ENCODE data around the gene C12orf43. TPM values are rescaled to one million over a fixed set of nuclear protein-coding genes. Genes with fewer than 3 reads are reported as not detected.

C12orf43 gene
- total RNA-seq, 2 experiments from 2014 or later, result 34.9 to 35.2 TPM

DNA sequence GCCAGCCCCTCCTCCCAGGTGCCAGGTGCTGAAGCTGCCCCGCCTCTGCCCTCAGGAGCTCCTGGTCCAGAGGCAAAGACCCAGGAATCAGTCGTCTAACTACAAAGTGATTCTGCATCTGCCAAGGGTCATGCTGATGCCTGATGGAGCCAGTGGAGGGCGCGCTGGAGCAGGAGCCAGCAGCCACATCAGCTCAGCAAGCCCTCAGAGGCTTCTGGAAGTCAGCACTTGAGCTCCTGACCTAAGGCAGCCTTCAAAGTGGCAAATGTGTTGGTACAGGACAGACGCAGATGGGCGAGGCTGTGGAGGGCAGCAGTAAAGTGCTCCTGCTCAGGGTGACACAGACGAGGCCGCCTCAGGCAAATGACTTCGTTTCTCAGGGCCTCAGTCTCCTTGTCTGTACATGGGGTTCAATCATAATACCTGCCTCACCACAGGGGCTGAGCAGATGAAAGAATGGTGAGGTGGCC is 10.9 kb downstream of the C12orf43 start:
- POLR2A ChIA-PET, result interaction anchor here (1.0 kb wide), 1 partner anchor 54 kb away, joined by 3 read pairs; no protein-coding TSS in a partner anchor
- CTCF ChIA-PET, result interaction anchor here (0.6 to 2.6 kb wide), 15 partner anchors 9 to 603 kb away, joined by 3 to 17 read pairs (median 3); partner anchors contain the start of gene OASL

DNA sequence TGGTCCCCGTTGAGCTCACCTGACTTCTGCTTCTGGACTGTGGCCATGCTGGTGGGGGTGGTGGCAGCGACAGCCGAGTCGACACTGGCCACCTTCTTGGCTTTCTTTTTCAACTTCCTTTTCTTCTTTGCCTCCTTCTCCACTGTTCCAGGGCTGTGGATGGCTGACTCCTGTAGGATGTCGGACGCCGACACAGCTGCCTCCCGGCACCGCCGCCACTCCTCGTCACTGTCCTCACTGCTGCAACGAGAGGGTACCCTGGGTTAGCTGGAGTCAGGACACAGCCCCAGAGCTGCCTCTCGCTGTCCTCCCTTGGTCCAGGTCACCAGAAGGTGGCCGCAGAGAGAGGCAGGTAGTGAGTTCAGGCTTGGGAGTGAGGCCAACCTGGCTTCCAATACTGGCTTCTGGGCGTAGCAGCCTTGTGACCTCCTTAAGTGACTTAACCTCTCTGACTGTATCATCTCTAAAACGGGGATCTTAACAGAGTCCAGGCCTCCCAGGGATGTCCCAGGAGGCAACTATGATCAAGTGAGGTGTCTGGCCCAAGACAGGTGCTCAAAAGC is 12.0 kb downstream of the C12orf43 start:
- ChIA-PET POLR2A (no interaction called here), CTCF (interaction anchor here (1.1 to 2.6 kb wide), 3 partner anchors 8 to 365 kb away, joined by 3 to 17 read pairs (median 5); no protein-coding TSS in a partner anchor)

DNA sequence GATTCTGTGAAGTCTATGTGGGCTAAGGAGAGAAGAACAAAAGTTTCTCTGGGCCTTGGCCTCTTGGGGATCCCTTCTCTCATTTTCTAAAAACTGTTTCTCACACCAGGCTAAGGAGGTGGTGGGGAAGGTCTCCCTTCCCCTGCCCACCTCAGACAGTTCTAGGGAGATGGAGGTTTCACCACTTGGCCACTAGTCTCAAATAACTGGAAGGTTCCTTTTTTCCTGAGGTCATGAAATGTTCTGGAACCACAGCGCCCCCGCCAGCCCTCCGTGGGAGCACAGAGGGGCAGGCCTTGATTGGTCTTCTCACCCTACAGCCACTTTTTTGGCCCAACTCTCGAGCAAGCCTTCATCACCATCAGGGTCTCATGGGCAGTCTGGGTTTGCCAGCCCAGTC is 12.6 kb downstream of the C12orf43 start:
- CTCF ChIA-PET, result interaction anchor here (2.6 kb wide), 1 partner anchor 55 kb away, joined by 17 read pairs; no protein-coding TSS in a partner anchor
- POLR2A ChIA-PET, result no interaction called here

DNA sequence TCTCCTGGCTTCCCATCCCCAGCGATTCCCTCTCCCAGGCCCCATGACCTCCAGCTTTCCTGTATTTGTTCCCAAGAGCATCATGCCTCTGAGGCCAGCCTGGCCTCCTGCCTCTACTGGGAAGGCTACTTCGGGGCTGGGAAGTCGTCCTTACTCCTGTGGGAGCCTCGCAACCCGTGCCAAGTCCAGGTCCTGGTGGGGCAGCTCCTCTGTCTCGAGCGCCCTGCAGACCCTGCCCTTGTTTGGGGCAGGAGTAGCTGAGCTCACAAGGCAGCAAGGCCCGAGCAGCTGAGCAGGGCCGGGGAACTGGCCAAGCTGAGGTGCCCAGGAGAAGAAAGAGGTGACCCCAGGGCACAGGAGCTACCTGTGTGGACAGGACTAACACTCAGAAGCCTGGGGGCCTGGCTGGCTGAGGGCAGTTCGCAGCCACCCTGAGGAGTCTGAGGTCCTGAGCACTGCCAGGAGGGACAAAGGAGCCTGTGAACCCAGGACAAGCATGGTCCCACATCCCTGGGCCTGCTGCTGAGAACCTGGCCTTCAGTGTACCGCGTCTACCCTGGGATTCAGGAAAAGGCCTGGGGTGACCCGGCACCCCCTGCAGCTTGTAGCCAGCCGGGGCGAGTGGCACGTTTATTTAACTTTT is 14.3 kb downstream of the C12orf43 start:
- ChIA-PET POLR2A (interaction anchor here (0.5 kb wide), 1 partner anchor 1319 kb away, joined by 3 read pairs; no protein-coding TSS in a partner anchor), CTCF (interaction anchor here (0.7 to 0.9 kb wide), 2 partner anchors 11 to 449 kb away, joined by 3 read pairs; no protein-coding TSS in a partner anchor)

DNA sequence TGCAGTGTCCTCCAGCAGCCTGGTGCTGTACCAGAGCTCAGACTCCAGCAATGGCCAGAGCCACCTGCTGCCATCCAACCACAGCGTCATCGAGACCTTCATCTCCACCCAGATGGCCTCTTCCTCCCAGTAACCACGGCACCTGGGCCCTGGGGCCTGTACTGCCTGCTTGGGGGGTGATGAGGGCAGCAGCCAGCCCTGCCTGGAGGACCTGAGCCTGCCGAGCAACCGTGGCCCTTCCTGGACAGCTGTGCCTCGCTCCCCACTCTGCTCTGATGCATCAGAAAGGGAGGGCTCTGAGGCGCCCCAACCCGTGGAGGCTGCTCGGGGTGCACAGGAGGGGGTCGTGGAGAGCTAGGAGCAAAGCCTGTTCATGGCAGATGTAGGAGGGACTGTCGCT is 15.2 kb downstream of the C12orf43 start:
- POLR2A ChIA-PET, result interaction anchor here (0.5 kb wide), 1 partner anchor 1320 kb away, joined by 3 read pairs; no protein-coding TSS in a partner anchor

DNA sequence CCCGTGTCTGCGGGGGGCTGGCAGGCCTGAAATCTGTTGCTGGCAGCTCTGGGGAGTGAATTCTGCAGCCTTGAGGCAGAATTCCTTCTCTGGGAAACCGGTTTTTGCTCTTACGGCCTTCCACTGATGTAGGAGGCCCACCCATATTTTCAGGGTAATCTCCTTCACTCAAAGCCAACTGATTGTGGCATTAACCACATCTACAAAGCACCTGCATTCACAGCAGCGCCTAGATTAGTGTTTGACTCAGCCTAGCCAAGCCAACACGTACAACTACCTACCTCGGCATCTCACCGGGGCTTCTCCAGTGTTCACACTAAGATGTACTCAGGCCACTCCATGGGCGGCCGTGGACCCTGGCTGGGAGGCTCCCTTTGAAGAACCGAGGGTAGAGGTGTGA is 15.8 kb downstream of the C12orf43 start:
- CTCF ChIA-PET, result no interaction called here
- POLR2A ChIA-PET, result no interaction called here

More for the DNA sequence above, 15.2 kb downstream of the C12orf43 start:
- CTCF ChIA-PET, result interaction anchor here (0.6 to 0.9 kb wide), 3 partner anchors 12 to 448 kb away, joined by 3 to 4 read pairs (median 3); no protein-coding TSS in a partner anchor

DNA sequence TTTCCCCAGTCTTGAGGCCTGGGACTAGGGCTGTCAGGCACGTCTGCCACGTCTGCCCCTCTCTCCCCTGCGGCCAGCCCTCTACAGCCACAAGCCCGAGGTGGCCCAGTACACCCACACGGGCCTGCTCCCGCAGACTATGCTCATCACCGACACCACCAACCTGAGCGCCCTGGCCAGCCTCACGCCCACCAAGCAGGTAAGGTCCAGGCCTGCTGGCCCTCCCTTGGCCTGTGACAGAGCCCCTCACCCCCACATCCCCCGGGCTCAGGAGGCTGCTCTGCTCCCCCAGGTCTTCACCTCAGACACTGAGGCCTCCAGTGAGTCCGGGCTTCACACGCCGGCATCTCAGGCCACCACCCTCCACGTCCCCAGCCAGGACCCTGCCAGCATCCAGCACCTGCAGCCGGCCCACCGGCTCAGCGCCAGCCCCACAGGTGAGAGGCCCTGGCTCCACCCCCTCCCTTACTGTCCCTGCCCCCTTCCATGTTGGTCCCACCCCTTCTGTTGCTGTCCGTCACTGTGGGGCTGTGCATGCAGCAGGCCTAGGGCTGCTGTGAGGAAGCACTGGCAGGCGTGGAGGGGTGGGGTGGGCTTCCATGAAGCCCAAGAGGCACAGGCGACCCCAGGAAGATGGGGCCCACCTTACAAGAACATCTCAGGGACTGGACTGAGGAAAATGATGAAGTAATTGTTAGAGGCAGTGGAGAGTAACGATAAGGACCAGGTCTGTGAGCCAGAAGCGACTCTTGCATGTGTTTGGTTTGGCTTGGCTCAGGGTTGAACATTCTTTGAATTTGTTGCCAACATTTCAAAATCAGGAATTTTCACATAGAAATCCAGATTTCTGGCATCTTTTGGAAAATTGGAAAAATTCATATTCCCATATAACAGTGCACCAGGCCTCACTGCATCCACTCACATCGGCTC is 16.8 kb downstream of the C12orf43 start:
- CTCF ChIA-PET, result no interaction called here
- POLR2A ChIA-PET, result no interaction called here

DNA sequence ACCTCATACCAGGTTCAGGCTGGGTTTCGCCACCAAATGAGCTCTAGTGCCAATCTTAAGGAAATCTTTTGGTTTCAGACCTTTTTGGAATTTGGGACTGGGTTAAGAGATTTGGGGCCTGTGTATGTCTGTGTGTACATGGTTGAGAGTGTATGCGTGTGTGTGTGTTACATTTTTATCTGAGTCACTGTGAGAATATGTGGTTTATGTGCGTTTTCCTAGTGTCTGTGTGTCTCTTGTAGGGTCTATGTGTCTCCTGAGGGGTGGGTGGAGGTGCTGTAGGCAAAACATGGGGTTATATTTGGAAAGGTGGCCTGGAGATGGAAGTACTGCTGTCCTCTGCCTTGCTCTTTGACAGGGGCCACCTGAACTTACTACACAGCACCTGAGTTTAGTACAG is 17.9 kb downstream of the C12orf43 start:
- ChIA-PET CTCF (no interaction called here), POLR2A (no interaction called here)

DNA sequence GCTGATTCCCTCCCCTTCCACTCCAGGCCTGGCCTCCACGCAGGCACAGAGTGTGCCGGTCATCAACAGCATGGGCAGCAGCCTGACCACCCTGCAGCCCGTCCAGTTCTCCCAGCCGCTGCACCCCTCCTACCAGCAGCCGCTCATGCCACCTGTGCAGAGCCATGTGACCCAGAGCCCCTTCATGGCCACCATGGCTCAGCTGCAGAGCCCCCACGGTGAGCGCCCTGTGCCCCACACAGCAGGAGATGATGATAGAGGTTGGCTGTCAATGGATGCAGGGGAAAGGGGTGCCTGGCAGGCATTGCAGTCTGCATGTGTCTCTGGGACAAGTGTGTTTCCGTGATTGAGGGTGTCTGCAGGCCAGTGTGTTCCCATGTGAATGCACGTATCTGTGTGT is 18.8 kb downstream of the C12orf43 start:
- ChIA-PET CTCF (no interaction called here), POLR2A (no interaction called here)

DNA sequence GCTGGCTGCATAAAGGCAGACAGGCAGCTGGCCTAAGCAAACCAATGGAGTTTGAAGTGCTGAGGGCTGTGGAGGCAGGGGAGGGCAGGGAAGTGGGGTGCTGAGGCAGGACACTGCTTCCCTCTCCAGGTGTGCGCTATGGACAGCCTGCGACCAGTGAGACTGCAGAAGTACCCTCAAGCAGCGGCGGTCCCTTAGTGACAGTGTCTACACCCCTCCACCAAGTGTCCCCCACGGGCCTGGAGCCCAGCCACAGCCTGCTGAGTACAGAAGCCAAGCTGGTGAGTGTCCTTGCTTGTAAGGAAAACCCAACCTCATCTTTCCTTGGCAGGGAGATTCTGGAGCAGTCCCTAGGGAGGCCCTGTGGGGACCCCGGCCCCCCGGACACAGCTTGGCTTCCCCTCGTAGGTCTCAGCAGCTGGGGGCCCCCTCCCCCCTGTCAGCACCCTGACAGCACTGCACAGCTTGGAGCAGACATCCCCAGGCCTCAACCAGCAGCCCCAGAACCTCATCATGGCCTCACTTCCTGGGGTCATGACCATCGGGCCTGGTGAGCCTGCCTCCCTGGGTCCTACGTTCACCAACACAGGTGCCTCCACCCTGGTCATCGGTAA is 20.0 kb downstream of the C12orf43 start:
- POLR2A ChIA-PET, result no interaction called here
- CTCF ChIA-PET, result interaction anchor here (0.6 to 1.4 kb wide), 2 partner anchors 9 to 38 kb away, joined by 3 to 5 read pairs; no protein-coding TSS in a partner anchor

DNA sequence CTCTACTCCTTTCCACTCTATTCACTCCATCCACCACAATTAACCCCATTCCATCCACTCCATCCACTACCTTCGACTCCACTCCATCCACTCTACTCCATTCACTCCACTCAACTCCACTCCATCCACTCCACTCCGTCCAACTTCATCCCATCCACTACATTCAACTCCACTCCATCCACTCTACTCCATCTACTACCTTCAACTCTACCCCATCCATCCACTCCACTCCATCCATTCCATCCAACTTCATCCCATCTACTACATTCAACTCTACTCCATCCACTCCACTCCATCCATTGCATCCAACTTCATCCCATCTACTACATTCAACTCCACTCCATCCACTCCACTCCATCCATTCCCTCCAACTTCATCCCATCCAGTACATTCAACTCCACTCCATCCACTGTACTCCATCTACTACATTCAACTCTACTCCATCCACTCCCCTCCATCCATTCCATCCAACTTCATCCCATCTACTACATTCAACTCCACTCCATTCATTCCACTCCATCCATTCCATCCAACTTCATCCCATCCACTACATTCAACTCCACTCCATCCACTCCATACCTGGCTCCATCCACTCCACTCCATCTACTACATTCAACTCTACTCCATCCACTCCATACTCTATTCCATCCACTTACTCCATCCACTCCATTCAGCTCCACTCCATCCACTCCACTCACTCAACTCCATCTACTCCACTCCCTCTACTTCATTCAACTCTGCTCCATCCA is 21.5 kb downstream of the C12orf43 start:
- CTCF ChIA-PET, result no interaction called here
- POLR2A ChIA-PET, result no interaction called here

DNA sequence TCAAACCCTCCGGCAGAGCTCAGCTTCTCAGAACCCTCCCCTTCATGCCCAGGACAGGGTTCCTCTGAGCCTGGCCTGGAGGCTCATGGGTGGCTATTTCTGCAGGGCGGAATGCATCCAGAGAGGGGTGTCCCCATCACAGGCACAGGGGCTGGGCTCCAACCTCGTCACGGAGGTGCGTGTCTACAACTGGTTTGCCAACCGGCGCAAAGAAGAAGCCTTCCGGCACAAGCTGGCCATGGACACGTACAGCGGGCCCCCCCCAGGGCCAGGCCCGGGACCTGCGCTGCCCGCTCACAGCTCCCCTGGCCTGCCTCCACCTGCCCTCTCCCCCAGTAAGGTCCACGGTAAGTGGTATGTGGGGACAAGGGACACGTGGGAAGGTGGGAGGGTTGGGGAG is 22.2 kb downstream of the C12orf43 start:
- POLR2A ChIA-PET, result no interaction called here
- CTCF ChIA-PET, result no interaction called here

DNA sequence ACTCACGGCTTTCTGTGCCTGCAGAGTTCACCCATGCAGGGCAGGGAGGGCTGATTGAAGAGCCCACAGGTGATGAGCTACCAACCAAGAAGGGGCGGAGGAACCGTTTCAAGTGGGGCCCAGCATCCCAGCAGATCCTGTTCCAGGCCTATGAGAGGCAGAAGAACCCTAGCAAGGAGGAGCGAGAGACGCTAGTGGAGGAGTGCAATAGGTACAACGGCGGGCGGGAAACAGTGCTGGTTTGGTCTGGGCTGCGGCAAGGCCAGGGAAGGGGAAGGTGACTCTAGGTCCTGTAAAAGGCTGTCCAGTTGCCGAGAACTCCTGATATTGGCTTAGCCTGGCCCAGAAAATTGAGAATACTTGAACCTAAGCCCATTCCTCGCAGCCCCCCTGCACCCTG is 22.8 kb downstream of the C12orf43 start:
- CTCF ChIA-PET, result interaction anchor here (1.2 to 1.7 kb wide), 2 partner anchors 12 to 346 kb away, joined by 3 to 4 read pairs; no protein-coding TSS in a partner anchor

DNA sequence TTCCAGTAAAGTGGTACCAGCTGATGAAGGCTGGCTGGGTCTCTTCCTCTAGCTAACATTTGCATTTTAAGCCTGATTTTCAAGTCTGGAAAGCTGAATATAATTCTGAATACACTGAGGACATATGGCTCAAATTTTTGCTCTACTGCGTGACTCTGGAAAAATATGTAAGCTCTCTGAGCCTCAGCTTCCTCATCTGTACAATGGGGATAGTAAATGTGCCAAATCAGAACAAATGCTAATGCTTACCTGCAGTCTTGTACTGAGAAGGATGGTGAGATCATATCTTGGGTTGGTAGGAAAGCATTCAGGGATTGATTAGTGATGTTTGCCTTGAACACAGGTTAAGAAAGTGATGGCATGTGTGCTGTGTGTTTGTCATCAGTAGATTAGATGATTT is 23.3 kb downstream of the C12orf43 start:
- ChIA-PET CTCF (interaction anchor here (1.2 to 1.7 kb wide), 2 partner anchors 12 to 346 kb away, joined by 3 to 4 read pairs; no protein-coding TSS in a partner anchor), POLR2A (no interaction called here)

More for the DNA sequence above, 22.8 kb downstream of the C12orf43 start:
- POLR2A ChIA-PET, result no interaction called here

DNA sequence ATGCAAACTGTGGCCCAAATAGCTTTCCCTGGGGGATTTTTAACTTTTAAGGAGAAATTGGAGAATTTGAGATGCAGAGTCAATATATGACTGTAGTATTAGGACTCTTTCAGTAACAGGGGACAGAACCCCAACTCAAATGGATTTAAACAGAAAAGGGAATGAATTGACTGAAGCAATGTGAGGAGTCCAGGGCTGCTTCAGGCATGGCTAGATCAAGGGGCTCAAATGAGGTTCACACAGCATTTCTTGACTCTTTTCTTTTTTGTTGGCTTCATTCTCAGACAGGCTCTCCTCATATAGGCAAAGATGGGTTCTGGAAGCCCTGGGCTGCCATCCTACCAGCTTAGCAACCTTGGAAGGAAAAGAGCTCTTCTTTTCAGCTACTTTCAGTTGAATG is 24.3 kb downstream of the C12orf43 start:
- ChIA-PET CTCF (interaction anchor here (1.2 to 1.7 kb wide), 2 partner anchors 11 to 345 kb away, joined by 3 to 4 read pairs; no protein-coding TSS in a partner anchor), POLR2A (no interaction called here)

DNA sequence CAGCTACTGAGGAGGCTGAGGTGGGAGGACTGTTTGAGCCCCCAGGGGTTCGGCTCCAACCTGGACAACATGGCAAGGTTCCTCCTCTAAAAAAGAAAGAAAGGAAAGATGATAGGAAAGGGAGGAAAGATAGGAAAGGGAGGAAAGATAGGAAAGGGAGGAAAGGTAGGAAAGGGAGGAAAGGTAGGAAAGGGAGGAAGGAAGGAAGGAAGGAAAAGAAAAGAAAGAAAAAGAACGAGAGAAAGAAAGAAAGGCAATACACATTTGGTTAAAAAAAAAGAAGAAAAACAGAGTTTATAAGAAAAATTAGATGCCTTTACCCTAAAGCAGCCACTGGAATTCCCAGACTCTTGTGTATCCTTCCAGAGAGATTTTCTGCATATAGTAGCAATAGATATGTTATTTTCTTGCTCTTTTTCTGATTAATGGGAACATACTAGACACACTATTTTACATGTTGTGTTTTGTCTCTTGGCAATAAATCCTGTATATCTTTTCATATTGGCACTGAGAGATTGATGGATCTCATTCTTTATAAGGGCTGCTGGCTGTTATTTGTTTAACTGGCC is 25.7 kb downstream of the C12orf43 start:
- ChIA-PET POLR2A (no interaction called here), CTCF (no interaction called here)

DNA sequence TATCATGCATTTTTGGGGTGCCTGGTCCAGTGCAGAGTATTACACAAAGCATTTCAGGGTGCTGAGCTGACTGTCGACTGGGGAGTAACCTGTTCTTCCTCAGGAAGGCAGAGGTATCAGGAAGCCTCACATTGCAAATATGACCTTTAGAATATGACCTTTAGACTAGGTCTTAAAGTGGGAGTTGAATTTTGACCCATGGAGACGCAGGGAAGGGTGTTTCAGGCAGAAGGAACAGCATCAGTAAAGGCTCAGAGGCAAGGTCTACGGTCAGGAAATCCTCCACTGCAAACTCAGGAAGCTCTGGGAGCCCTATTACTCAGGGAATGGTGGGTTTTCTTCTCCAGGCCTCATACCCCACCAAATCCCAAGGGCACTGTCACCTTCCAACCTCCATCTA is 26.6 kb downstream of the C12orf43 start:
- CTCF ChIA-PET, result no interaction called here
- POLR2A ChIA-PET, result no interaction called here

DNA sequence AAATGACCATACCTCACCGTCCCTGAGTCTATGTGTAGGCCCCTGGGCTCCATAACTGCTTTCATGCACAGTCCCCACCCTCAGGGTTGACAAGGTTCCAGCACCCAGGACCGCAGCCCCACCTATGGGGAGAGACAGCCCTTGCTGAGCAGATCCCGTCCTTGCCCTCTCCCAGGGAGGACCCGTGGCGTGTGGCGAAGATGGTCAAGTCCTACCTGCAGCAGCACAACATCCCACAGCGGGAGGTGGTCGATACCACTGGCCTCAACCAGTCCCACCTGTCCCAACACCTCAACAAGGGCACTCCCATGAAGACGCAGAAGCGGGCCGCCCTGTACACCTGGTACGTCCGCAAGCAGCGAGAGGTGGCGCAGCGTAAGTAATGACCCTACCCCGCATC is 27.6 kb downstream of the C12orf43 start:
- POLR2A ChIA-PET, result no interaction called here
- CTCF ChIA-PET, result no interaction called here
